Lower leg skin (tissue), 3 donors: ENCODE data around the gene GUCY1A1.

Experiments
- CTCF ChIP-seq, 3 donors: fragments of 450-650 bp; IDR thresholded peaks; one replicate each; pipeline ENCODE4 v1.5.1; 2016; ENCODE audit warnings: antibody characterized with exemption in 3 of 3, mild to moderate bottlenecking in 3 of 3, moderate library complexity in 2 of 3
- POLR2A ChIP-seq, 2 donors: fragments of 450-650 bp; IDR thresholded peaks; one replicate each; pipeline ENCODE4 v1.6.1; 2016 to 2017; ENCODE audit warnings: antibody characterized with exemption in 2 of 2, mild to moderate bottlenecking in 1 of 2, moderate library complexity in 1 of 2

GRCh38 chr4:155781249-155781831 is 114.7 kb downstream of the GUCY1A1 start:
- no peak for TF ChIP-seq POLR2A (IDR thresholded peaks at IDR 0.05)
- TF ChIP-seq CTCF (IDR thresholded peaks at IDR 0.05), result no peak
